AG08395 (cell line): ENCODE results near the gene TXNDC11.

Experiments
- DNase-seq: peaks from one replicate; pipeline ENCODE4 v3.0.0; 2012; ENCODE audit warnings: mixed read lengths, low spot score

The TXNDC11 gene

GRCh38 chr16:11630046-11630767, 112.5 kb downstream of the TXNDC11 start:
- no peak for DNase-seq
